GM23248 (cell line): ENCODE data around the gene LAMA5.

Source experiments
- EZH2 ChIP-seq: fragments of 200-600 bp; sonication (generic); IDR thresholded peaks from 2 replicates; pipeline ENCODE4 v1.6.1; 2018; ENCODE audit warnings: antibody characterized with exemption, mild to moderate bottlenecking; ENCODE audit not compliant: insufficient read depth, poor library complexity, severe bottlenecking
- EZH2phosphoT487 ChIP-seq: fragments of 200-600 bp; sonication (generic); IDR thresholded peaks from 2 replicates; pipeline ENCODE4 v1.6.1; 2018; ENCODE audit warnings: antibody characterized with exemption, moderate library complexity, mild to moderate bottlenecking, low read depth; ENCODE audit not compliant: insufficient read depth

- no peak for TF ChIP-seq EZH2phosphoT487
- TF ChIP-seq EZH2: no peak
These were observed 107.9 kb downstream of the LAMA5 start for GRCh38 chr20:62259294-62259565.
